Measurements from ENCODE around the gene MYH9.

Gene MYH9

DNA sequence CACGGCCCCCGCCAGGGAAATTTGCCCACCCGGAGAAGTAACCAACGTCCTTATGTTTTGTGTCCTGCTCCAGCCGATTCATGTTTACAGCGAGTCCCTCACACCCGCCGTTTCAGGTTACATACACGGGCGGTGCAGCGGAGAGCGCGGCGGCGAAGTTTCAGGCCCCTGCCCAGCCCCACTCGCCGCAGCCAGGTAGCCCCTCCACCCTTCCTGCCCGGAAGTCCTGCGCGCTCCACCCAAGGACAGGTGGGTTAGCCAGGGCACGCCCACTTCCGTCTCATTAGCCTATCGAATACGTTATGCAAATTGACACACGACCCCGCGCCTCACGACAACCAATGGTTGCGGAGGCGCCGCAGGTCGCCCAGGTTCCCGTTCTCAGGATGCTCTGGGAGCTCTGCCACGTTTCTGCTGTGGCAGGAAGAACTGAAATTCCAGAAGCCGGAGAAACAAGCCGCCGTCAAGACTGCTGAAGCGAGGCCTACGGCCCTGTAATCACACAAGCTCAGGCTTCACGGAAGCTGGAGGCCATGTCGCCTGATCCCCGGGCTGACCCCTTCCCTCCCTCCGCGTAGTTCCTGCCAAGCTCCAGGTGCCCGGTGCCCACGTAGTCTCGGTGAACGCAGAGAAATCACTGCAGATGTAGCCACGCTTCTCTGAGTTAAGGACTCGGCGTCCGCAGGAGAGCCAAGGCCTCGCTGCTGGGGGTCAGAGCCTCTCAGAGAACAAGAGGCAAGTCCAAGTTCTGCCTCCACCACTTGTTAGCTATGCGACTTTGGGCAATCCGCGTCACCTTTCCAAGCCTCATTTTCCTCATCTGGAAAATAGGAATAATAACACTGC is 22.4 kb upstream of the MYH9 start (continued):
- TF ChIP-seq MZF1 (tag by site-specific recombination; IDR thresholded peaks at IDR 0.05; ENCODE audit: borderline replicate concordance) (no peak), ZNF518A (tag by site-specific recombination; conservative IDR thresholded peaks at IDR 0.05; ENCODE audit: low read depth) (peak; percentile 46; the same call in 1 of the 2 replicates), ZNF513 (tag by site-specific recombination; IDR thresholded peaks at IDR 0.05) (no peak), ZNF510 (tag by site-specific recombination; IDR thresholded peaks at IDR 0.05; ENCODE audit: insufficient replicate concordance) (no peak), ZFP37 (tag by site-specific recombination; IDR thresholded peaks at IDR 0.05) (no peak), ZNF626 (tag by site-specific recombination; IDR thresholded peaks at IDR 0.05) (no peak), ZNF423 (tag by site-specific recombination; IDR thresholded peaks at IDR 0.05) (no peak), ZNF311 (tag by site-specific recombination; IDR thresholded peaks at IDR 0.05; ENCODE audit: borderline replicate concordance) (no peak), ZNF692 (tag by site-specific recombination; IDR thresholded peaks at IDR 0.05) (no peak; the same call in 1 of the 2 replicates), ZNF341 (tag by site-specific recombination; IDR thresholded peaks at IDR 0.05; ENCODE audit: low read depth) (no peak), ZNF133 (tag by site-specific recombination; IDR thresholded peaks at IDR 0.05) (no peak), TCF7L2 (IDR thresholded peaks at IDR 0.05; ENCODE audit: borderline replicate concordance, low read depth, low read length) (no peak), ZBTB11 (tag by site-specific recombination; conservative IDR thresholded peaks at IDR 0.05; ENCODE audit: low read depth) (no peak), ZSCAN16 (tag by site-specific recombination; IDR thresholded peaks at IDR 0.05) (no peak), ZNF366 (tag by site-specific recombination; conservative IDR thresholded peaks at IDR 0.05) (peak; percentile 62), SCRT1 (tag by site-specific recombination; IDR thresholded peaks at IDR 0.05; ENCODE audit: borderline replicate concordance) (peak; percentile 75; the same call in 1 of the 2 replicates), ZNF146 (tag by site-specific recombination; IDR thresholded peaks at IDR 0.05) (no peak), ZNF302 (tag by site-specific recombination; IDR thresholded peaks at IDR 0.05; ENCODE audit: low read depth) (no peak)
- TF ChIP-seq, protein P1, sequence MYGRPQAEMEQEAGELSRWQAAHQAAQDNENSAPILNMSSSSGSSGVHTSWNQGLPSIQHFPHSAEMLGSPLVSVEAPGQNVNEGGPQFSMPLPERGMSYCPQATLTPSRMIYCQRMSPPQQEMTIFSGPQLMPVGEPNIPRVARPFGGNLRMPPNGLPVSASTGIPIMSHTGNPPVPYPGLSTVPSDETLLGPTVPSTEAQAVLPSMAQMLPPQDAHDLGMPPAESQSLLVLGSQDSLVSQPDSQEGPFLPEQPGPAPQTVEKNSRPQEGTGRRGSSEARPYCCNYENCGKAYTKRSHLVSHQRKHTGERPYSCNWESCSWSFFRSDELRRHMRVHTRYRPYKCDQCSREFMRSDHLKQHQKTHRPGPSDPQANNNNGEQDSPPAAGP (tag by site-specific recombination; IDR thresholded peaks at IDR 0.05), result peak; percentile 58; the same call in 1 of the 2 replicates
- TF ChIP-seq, protein P2, sequence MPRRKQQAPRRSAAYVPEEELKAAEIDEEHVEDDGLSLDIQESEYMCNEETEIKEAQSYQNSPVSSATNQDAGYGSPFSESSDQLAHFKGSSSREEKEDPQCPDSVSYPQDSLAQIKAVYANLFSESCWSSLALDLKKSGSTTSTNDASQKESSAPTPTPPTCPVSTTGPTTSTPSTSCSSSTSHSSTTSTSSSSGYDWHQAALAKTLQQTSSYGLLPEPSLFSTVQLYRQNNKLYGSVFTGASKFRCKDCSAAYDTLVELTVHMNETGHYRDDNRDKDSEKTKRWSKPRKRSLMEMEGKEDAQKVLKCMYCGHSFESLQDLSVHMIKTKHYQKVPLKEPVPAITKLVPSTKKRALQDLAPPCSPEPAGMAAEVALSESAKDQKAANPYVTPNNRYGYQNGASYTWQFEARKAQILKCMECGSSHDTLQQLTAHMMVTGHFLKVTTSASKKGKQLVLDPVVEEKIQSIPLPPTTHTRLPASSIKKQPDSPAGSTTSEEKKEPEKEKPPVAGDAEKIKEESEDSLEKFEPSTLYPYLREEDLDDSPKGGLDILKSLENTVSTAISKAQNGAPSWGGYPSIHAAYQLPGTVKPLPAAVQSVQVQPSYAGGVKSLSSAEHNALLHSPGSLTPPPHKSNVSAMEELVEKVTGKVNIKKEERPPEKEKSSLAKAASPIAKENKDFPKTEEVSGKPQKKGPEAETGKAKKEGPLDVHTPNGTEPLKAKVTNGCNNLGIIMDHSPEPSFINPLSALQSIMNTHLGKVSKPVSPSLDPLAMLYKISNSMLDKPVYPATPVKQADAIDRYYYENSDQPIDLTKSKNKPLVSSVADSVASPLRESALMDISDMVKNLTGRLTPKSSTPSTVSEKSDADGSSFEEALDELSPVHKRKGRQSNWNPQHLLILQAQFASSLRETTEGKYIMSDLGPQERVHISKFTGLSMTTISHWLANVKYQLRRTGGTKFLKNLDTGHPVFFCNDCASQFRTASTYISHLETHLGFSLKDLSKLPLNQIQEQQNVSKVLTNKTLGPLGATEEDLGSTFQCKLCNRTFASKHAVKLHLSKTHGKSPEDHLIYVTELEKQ (tag by site-specific recombination; IDR thresholded peaks at IDR 0.05; ENCODE audit: borderline replicate concordance), result no peak

Data from HEK293 (cell line).